B cell (primary cell): ENCODE data around the gene PRKRIP1.

Experiments
- EZH2 ChIP-seq: IDR thresholded peaks from 2 replicates; pipeline ENCODE4 v1.6.1; 2012; ENCODE audit warnings: borderline replicate concordance, low read depth, mild to moderate bottlenecking, moderate library complexity, low read length; ENCODE audit not compliant: insufficient read depth, poor library complexity, severe bottlenecking
- TF ChIP-seq, protein P1 (sequence below): fragments of 200-600 bp; IDR thresholded peaks from one replicate; pipeline ENCODE4 v1.8.0; 2022; ENCODE audit warnings: antibody characterized with exemption, mild to moderate bottlenecking

DNA sequence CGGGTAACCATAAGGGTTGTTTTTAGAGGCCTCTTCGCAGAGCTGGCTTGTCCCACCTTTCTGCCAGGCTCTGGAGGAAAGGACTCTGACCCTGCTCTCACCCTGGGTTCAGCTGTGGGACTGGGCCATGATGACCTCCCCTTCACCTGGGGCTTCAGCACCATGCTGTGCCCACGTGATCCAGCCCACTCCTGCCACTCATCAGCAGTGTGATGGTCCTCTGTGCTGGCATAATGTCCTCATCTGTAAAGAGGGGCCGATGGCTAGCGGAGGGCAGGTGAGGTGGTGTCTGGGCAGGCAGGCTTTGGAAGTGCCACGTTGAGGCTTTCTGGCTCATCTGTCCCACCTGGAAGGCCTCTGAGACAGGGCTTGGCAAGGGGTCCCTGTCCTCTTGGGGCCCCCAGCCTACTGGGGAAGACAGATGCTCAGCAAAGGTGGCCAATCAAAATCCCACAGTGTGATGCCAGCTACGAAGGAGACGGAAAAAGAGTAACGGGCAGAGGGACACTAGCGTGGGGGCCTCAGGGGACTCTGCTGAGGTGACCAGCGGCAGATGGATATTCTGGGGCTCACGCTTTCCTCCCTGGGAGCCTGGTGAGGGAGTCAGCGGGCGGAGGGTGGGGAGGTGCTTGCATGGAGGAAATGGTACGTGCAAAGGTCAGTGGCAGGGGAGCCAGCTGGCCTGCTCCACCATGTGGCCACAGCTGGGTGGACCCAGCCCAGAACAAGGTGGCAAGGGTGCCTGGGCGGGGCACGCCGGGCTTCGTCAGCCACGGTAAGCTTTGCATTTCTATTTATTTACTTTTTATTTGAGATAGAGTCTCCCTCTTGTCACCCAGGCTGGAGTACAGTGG is 74.0 kb downstream of the PRKRIP1 start:
- TF ChIP-seq, protein P1, sequence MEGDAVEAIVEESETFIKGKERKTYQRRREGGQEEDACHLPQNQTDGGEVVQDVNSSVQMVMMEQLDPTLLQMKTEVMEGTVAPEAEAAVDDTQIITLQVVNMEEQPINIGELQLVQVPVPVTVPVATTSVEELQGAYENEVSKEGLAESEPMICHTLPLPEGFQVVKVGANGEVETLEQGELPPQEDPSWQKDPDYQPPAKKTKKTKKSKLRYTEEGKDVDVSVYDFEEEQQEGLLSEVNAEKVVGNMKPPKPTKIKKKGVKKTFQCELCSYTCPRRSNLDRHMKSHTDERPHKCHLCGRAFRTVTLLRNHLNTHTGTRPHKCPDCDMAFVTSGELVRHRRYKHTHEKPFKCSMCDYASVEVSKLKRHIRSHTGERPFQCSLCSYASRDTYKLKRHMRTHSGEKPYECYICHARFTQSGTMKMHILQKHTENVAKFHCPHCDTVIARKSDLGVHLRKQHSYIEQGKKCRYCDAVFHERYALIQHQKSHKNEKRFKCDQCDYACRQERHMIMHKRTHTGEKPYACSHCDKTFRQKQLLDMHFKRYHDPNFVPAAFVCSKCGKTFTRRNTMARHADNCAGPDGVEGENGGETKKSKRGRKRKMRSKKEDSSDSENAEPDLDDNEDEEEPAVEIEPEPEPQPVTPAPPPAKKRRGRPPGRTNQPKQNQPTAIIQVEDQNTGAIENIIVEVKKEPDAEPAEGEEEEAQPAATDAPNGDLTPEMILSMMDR: no peak
- no peak for TF ChIP-seq EZH2
